Activated T-cell treated with anti-CD3 and anti-CD28 coated beads for 48 hours (primary cell): ENCODE measurements around the gene TMEM132E.
"Not testable (repeated sequence)": the region's sequence is repeated elsewhere in the genome, so short reads cannot be mapped to it uniquely, and the experiment has no call there.

Experiments used
- DNase-seq: peaks from one replicate; pipeline ENCODE4 v3.0.0-alpha.2; 2020; ENCODE audit warnings: low read depth

The TMEM132E gene, protein sequence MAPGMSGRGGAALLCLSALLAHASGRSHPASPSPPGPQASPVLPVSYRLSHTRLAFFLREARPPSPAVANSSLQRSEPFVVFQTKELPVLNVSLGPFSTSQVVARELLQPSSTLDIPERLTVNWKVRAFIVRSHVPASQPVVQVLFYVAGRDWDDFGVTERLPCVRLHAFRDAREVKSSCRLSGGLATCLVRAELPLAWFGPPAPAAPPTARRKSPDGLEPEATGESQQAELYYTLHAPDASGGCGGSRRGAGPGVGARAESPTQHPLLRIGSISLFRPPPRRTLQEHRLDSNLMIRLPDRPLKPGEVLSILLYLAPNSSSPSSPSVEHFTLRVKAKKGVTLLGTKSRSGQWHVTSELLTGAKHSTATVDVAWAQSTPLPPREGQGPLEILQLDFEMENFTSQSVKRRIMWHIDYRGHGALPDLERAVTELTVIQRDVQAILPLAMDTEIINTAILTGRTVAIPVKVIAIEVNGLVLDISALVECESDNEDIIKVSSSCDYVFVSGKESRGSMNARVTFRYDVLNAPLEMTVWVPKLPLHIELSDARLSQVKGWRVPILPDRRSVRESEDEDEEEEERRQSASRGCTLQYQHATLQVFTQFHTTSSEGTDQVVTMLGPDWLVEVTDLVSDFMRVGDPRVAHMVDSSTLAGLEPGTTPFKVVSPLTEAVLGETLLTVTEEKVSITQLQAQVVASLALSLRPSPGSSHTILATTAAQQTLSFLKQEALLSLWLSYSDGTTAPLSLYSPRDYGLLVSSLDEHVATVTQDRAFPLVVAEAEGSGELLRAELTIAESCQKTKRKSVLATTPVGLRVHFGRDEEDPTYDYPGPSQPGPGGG (N-terminal part only)

DNA sequence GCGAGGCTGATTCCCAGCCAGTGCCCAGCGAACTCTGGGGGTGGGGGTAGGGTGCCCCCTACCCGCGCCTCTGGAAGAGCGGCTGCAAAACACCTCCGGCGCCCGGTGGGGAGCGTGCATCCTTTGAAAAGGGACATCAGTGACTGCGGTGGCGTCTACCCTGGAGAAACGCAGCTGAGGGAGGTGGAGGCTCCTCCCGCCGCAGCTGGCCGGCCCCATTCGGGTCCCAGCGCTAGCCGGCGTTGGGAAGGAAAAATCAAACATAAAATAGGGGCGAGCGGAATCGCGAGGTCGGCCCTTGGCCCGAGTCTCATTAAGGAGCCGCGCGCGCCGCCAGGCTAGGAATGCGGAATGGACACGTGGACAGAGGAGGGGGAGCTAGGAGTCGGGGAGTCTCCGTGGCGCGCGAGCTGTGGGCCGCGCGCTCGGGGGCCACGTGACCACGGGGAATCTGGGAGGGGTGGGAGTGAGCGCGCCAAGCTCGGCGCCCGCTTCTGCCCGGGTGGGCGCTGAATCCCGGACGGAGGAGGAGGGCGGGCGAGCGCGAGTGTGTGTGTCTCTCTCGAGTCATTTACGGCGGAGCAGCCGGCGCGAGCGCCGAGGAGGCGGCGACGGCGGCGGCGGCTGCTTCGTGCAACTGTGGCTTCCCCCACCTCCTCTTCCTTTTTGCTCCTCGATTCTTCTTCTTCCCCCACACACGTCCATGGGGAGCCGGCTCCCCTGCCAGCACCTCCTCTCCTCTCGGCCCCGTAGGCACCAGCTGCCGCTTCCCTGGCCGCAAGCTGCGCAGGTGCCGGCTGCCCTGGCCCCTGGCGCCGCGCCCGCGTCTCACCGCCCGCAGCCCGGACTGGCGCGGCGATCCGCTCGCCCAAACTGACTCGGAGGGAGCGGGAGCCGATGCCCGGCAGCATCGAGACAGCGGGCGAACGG, at the start of gene TMEM132E:
Gene TMEM132E (plus strand): TSS at position 566 of the 930 bp plus-strand sequence. CDS start 1,495 bp downstream, outside the sequence.
- no peak for DNase-seq

DNA sequence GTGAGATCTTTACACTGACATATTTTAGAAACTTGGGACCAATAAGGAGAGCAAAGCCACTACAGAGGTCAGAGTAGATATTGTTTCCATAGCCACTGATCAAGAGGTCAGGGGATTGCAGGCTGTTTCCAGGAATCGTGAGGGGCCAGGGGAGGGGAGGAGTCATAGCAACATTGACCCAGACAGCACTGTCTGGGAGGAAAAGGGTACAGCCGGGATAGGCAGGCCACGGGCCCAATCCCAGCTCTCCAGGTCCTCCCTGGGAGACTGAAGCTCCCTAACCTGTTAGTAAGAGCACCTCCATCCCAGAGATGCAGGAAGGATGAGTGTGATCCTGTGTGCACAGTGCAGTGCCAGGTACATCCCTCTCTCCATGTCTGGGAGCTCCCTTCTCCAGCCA, 48.5 kb upstream of the TMEM132E start:
- DNase-seq: no peak

DNA sequence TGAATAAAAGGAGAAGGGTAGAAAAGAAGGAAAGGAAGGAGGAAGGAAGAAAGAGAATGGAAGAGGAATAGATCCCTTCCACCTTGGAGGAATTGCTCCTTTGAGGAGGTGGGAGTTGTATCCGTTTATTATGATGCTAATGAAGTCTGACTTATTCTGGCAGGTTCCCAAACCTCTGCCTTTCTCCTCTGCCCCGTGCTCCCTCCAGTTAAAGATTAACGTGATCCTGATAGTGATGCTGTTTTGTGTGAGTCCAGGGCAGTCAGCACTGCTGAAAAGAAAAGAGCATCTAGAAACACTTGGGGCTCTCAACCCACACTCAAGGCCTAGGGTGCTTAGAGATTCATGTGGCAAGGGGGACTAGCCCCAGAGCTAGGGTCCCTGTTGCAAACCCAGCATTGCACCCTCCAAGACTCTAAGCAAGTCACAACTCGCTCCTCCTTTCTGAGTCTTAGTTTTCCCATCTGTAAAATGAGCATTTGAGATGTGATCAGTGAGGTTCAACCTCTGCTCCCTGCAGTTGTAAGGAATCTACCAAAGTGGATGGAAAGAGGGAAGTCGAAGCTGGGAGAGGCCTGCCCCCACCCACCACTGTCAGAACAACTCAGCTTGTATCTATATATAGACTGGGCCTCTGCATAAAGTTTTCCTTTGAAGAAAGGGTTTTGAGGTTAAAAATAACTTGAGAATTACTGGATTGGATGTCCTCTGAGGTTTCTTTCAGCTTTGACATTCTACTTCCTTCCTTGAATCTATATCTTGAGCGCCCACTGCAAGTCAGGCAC, 46.9 kb upstream of the TMEM132E start:
- DNase-seq: no peak

DNA sequence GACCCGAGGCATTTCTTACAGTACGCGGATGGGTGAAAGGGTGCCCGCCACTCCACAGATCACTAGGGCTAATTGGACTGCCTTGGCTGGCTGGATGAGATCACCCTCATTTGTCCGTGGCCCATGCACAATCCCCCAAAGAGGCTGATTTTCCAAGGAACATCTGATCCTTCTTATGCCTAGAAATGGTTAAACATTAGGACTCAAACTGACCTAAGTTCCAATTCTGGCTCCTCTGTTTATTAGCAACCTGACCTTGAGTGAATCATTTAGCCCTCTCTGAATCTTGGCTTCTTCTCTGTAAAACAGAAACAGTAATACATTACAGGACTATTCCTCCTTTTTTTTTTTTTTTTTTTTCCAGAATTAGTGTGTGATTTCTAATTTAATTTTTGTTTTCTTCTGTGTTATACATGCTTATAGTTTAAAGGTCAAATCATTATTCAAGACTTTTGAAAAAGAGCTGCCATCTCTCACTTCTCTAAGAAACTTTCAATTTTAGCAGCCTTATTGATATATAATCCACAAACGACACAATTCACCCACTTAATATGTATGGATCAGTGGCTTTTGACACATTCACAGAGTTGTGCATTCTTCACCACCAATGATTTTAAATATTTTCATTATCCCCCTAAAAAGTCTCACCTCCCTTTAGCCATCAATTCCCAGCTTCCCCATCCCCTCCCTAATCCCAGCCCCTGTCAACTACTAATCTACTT, 45.4 kb upstream of the TMEM132E start:
- DNase-seq: no peak

DNA sequence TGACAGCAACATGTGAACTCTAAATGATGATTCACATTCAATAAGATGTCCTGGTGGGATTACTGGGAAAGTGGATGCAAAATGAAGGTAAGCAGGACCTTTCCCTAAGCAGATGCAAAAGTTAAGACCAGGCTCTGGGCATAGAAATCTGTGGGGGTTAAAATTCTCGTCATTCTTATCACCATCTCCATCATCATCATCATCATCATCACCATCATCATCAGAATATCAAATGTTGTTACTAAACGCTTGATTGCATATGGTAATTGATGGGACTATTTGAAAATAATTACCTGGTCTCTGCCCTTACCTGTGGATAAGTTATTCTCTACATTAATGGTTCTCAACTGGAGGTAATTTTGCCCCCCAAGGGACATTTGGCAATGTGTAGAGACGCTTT, 41.9 kb upstream of the TMEM132E start:
- no peak for DNase-seq

DNA sequence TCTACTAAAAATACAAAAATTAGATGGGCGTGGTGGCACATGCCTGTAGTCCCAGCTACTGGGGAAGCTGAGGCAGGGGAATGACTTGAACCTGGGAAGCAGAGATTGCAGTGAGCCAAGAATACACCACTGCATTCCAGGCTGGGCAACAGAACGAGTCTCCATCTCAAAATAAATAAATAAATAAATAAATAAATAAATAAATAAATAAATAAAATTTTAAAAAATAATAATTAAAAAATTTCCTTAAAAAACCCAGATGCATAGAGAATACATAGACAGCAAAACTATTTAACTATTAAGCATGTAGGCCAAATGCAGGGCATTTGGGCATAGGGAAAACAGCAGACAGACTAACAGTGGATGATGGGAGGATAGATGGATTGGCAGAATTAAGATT, 40.8 kb upstream of the TMEM132E start:
- not testable (repeated sequence) for DNase-seq

DNA sequence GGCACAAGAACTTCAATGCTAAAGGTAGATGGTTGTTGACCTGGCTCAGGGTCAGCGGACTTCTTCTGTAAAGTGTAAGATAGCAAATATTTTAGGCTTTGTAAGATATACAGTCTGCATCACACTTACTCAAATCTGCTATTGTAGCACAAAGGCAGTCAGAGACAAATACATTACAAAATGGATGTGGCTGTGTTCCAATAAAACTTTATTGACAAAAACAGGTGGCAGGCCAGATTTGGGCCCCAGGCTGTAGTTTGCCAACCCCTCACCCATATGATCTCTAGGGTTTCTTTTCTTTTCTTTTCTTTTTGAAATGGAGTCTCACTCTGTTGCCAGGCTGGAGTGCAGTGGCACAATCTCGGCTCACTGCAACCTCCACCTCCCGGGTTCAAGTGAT, 39.5 kb upstream of the TMEM132E start:
- no peak for DNase-seq

DNA sequence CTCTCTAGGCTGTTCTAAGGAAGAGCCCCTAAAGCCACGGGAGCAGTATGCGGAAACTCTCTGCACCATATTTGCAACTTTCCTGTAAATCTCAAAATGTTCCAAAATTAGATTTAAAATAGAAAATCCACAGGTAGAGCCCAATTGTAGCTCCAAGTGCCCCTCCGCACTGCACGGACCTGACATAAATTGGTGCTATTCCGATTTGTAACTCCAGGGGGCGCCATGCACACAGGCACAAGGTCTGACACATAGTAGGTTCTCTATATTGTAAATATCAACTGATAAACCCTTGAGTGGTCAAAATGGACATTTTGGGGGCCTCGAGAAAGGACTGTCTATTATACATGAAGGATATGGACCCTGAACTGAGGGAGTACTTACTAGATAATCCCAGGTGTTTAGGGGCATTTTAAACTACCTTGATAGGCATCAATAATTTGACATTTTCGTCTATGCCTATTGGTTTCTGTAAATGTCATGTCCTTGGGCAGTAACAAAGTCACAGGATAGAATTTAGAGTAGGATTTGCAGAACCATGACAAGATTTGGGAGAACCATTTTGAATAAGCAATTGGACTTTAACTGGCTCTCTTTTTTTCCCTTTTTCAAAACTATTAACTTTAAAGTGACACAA, 36.6 kb upstream of the TMEM132E start:
- DNase-seq: peak; percentile 23

DNA sequence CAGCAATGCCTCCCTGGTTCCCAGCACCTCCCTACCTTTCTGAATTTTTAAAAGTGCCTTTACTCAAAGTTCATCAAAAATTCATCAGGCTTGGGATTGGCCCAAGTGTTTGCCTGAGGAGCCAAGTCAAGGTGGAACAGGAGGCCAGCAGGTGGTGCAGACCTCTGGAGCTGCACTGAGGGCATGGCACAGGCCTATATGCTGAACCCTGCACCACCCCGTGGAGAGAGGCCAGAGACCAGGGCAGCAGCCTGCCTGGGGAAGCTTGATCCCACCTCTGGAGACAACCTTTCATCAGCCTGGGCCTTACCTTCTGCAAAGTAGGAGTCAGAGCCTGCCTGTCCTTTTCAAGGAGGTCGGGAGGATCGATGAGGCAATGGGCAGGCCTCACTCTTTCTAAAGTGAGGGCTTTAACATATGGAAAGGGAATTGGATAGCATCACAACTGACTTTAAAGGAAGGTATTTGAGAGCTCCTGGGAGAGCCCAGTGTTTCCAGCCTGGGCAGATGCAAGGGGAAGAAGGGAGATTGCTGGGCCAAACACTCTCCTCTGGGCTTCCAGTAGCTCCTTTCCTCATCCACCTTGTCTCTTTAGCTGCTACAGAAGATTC, 31.8 kb upstream of the TMEM132E start:
- no peak for DNase-seq

DNA sequence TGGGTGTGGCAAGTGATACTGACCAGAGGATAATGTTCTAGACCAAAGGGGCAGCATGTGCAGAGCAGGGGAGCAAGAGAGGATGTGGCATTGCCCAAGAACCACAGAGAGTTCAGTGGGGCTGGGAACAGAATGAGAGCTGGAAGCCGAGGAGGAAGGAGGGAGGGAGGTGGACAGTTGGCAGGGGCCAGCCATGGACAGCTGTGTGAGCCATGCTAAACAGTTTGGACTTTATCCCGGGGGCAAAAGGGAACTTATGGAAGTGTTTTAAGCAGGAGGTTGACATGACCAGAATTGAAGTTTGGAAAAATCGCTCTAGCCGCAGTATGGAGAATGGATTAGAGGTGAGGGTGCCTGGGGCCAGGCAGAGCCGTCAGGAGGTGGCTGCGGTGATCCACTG, 29.4 kb upstream of the TMEM132E start:
- DNase-seq: no peak

DNA sequence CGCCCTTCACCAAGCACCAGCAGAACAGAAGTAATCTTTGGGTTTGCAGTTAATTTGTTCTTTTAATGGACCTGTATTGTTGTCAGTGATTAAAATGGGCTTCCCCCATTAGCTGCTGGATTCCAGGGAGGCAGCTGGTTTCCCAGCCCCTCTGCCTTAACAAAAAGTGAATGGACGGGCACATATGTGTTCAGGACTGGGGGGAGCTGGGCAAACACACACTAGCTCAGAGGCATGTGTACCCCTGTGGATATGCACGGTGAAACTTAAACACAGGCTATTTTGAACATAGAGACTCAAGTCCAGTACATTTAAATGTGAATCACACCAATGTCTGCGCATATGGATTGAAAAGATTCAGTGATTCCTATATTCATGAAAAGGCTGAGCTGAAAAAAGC, 25.5 kb upstream of the TMEM132E start:
- no peak for DNase-seq

DNA sequence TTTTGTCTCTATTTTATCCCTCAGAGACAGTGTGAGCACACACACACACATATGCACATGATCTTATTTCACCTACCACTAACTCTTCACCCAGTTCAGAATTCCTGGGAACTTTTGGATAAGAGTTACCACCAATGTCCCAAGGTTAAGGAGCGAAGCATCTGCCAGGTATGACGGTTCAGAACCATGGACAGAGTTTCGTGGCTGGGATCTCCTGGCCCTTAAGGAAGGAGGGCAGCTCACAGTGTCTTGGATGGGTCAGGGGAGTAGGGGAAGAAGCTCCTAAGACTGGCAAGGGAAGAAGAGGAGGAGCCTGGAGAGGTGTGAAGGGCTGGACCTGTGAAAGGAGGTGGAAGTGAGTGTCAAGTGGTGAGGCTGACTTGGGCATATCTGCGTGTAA, 23.0 kb upstream of the TMEM132E start:
- no peak for DNase-seq

DNA sequence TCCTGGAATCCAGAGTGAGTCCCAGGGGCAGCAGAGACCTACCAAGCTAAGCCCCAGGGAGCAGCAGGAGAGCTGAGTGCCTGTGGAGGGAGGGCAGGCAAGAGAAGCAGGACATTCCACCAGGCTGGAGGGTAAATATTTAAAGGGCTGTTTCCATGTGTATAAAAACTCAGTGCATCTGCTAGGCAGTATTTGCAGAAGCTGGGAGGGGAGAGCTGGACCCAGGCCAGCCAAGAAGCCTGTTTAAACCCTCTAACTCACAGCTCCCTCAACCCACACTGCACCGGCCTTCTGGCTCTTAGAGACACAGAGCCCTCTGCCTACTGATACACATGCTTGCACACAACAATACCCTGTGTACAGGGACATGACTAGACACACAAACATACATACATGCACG, 22.5 kb upstream of the TMEM132E start:
- DNase-seq: no peak

DNA sequence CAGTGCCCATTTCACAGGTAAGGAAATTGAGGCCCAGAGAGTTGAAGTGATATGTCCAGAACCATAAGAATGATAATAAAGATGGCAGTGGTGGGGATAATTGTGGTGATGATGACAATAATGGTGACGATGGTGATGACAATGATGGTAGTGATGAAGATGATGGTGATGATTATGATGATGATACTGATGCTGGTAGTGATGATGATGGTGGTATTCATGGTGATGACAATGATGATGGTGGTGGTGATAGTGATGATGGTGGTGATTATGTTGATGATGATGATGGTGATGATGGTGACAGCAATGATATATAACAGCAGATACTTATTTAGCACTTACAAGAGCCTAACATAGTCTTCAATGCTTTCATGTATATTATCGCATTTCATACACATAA, 18.1 kb upstream of the TMEM132E start:
- no peak for DNase-seq

DNA sequence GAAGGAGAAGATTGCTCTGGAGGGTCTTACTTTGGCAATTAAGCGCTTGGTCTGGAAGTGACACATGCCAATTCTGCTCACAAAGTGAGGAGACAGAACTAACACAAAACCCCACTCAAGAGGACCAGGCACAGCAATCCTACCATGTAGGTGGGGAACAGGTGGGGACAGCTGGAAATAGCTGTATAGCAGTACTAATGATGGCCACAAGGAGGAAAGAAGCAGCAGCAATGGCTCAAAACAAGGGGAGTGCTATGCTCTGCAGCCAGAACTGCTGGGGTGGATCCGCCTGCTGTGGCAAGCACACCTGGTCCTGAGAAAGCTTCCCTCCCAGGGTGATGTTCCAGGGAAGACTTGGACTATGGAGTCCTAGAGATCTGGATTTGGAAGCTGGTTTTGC, 17.0 kb upstream of the TMEM132E start:
- DNase-seq: no peak

DNA sequence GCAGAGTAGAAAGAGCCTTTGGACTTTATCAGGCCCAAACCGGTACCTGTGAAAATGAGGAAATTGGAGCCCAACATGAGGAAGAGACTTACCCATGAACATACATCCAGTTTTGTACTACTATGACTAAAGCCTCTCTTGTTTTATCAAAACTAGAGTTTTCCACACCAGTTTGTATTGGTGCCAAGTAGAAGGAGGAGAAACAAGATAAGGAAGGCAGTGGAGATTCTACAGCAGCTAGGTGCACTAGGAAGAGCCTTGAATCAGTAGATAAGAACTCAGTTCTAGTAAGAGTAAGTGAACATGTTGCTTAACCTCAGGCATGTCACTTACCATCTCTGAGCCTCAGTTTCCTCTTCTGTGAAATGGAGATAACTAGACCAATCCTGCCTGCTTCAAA, 13.7 kb upstream of the TMEM132E start:
- DNase-seq: no peak

DNA sequence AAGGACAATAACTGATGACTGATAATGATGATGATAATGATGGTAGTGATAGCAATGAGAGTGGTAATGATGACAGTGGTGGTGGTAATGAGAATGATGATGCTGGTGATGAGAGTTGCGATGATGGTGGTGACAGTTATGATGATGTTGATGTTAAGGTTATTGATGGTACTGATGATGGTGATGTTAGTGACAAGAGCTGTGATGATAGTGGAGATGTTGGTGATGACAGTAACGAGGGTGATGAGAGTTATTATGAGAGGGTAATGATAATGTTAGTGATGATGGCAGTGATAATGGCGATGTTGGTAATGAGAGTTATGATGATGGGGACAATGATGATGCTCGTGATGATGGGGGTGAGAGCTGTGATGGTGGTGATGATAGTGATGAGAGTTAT, 13.2 kb upstream of the TMEM132E start:
- DNase-seq: no peak

DNA sequence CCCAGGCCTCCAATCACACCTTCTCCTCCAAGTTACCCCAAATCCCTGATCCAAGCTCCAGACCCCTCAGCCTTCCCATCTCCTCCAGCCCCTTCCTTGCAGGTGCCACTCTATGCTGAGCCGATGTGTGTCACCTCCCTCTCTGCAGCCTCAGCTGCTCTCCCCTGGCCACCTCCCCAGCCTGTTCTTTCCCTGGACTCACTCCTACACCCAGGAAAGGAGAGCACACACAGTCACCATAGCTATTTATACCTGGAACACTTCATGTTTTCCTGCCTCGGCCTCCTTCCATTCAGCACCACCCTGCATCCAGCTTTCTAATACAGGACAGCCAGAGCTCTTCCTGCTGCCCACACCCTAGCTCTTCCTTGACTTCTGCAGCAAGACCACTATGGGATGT, 12.5 kb upstream of the TMEM132E start:
- DNase-seq: no peak

DNA sequence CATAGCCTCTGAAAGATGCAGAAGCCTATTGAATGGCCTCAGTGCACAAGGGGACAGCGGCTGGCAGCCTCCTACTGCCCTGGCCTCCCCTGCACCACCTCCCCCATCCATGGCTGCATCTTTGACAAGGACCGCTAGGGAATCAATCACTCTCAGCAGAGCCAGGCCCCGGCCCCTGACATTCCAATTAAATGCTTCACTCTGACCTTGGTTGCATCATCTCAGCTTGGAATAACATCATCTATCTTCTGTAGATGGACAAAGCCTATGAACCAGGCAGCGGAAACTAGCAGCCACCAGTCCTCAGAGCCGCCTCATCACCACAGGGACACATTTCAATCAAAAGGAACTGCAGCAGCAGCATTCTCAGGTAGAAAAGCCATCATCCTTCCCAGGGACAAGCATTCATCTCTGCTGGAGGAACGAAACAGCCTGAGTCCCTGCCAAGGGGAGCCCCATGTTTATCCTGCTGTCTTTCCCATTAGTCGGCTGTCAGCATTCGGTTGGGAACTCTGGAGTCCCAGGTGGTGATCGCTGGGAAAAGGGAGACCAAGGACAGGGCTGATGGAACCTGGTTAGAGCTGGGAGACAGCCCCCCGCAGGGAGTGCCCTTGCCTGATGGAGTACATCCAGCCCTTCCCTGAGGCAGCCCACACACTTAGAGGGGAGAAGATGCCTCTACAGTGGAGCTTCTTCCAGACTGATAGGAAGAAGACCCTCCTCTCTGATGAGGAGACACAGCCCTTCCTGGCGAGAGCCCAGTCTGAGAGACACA, 11.5 kb upstream of the TMEM132E start:
- no peak for DNase-seq
